Endodermal cell (in vitro differentiated cells): ENCODE results near the gene ATP5ME. TPM values are rescaled to one million over a fixed set of nuclear protein-coding genes. Genes with fewer than 3 reads are reported as not detected.
"Not testable (repeated sequence)": the region's sequence is repeated elsewhere in the genome, so short reads cannot be mapped to it uniquely, and the experiment has no call there.

Source experiments
- DNase-seq: peaks from one replicate; pipeline ENCODE4 v3.0.0-alpha.2; 2017
- H3K27ac ChIP-seq: 2 replicates; pipeline ENCODE4 v1.5.1; 2013; ENCODE audit warnings: mild to moderate bottlenecking, low read depth, low read length, moderate library complexity
- H3K27me3 ChIP-seq: 2 replicates; pipeline ENCODE4 v1.6.1; 2013; ENCODE audit warnings: mild to moderate bottlenecking, low read length, moderate library complexity; ENCODE audit not compliant: insufficient read depth, control insufficient read depth, poor library complexity, severe bottlenecking
- H3K36me3 ChIP-seq: 2 replicates; pipeline ENCODE4 v1.7.0; 2013; ENCODE audit warnings: mild to moderate bottlenecking, low read length, moderate library complexity; ENCODE audit not compliant: control insufficient read depth, insufficient read depth
- H3K4me1 ChIP-seq: one replicate; pipeline ENCODE4 v1.7.0; 2013; ENCODE audit warnings: low read length; ENCODE audit not compliant: control insufficient read depth, insufficient read depth
- H3K4me3 ChIP-seq: 2 replicates; pipeline ENCODE4 v1.5.1; 2013; ENCODE audit warnings: mild to moderate bottlenecking, low read length, moderate library complexity
- H3K9ac ChIP-seq: 2 replicates; pipeline ENCODE4 v1.6.1; 2013; ENCODE audit warnings: mild to moderate bottlenecking, low read length, moderate library complexity; ENCODE audit not compliant: poor library complexity, severe bottlenecking; ENCODE audit errors: extremely low read depth
- H3K9me3 ChIP-seq: 2 replicates; pipeline ENCODE4 v1.6.1; 2013; ENCODE audit warnings: mild to moderate bottlenecking, low read length, moderate library complexity; ENCODE audit not compliant: control insufficient read depth
- H3K27ac Mint-ChIP-seq: 2 replicates; pipeline ENCODE4 v1.8.0; 2020; ENCODE audit warnings: mixed read lengths
- H3K27me3 Mint-ChIP-seq: 2 replicates; pipeline ENCODE4 v1.8.0; 2021; ENCODE audit warnings: mild to moderate bottlenecking, mixed read lengths; ENCODE audit not compliant: insufficient read depth
- H3K36me3 Mint-ChIP-seq: 2 replicates; pipeline ENCODE4 v1.8.0; 2020; ENCODE audit warnings: low read depth, mixed read lengths
- H3K4me1 Mint-ChIP-seq: 2 replicates; pipeline ENCODE4 v1.8.0; 2020; ENCODE audit warnings: mixed read lengths
- H3K4me3 Mint-ChIP-seq: 2 replicates; pipeline ENCODE4 v1.8.0; 2020; ENCODE audit warnings: mild to moderate bottlenecking, moderate library complexity, mixed read lengths
- H3K9me3 Mint-ChIP-seq: 2 replicates; pipeline ENCODE4 v1.8.0; 2020; ENCODE audit warnings: mild to moderate bottlenecking, mixed read lengths
- WGBS, 2 experiments: methylation state at CpG; one replicate each; pipeline versions ENCODE4 v1.1.5 to v1.1.7; 2013; ENCODE audit warnings: missing lambda C conversion rate in 2 of 2, mixed read lengths in 1 of 2; ENCODE audit not compliant: insufficient coverage in 1 of 2, insufficient read length in 1 of 2; 5-methylcytosine and 5-hydroxymethylcytosine counted together
- total RNA-seq, 2 donors: library from RNA; stranded (reverse); fragmentation: NEBNext Ultra II Directional in 1 of 2; extraction: Animal tissue kit (Norgen Biotek cat#: 25700) in 1 of 2; gene quantifications; 2 replicates in 1 of 2; 3 replicates in 1 of 2; pipeline ENCODE4 v1.2.1, GENCODE V29; 2021
- TF ChIP-seq, protein P1 (sequence below): fragments of 200-600 bp; sonication (generic); conservative IDR thresholded peaks from 2 replicates; pipeline ENCODE4 v1.5.0; 2021; ENCODE audit warnings: antibody characterized with exemption, mild to moderate bottlenecking

The ATP5ME gene
- total RNA-seq, 2 donors from 2014 or later = 407 to 456 TPM

DNA sequence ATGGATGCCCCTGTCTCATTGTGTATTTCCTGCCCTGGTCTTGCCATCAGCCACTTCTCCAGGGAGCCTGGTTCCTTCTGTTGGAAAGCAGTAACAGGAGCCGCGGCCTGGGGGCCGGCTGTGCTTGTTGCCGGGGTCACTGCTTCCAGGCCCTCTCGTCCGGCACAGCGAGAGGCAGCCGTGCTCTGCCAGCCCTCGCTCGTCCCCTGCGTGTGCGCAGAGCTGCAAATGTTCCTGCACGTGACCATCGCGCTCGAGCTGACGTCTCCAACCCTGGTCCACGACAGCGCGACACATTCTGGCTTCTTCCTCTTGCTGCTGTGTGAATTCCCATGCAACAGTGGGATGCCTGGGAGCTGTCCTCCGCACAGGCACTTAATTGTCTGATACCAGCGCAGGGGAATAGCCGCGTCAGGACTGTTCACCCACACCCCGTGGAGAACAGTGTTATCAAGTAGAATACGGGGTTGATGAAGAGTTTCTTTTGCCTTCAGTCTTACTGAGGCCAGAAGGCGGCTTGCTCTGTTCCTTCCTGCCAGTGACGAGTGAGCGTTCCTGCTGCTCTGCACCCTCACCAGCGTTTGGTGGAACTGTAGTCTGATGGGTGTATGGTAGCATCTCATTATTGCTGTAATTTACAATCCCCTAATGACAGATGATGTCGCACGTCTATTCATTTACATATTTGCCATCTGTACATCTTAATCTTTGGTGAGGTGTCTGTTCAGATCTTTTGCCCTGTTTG, 36.4 kb downstream of the ATP5ME start:
- no peak overlapping the region for H3K4me3 Mint-ChIP-seq
- Histone ChIP-seq H3K27me3 (no peaks in the 10 kb centered on the region), H3K4me1 (no peaks in the 10 kb centered on the region), H3K36me3 (no peaks in the 10 kb centered on the region), H3K9ac (no peak overlapping the region), H3K4me3 (no peak overlapping the region), H3K27ac (peak overlapping the region; percentile 57), H3K9me3 (no peaks in the 10 kb centered on the region)
- H3K36me3 Mint-ChIP-seq = no peaks in the 10 kb centered on the region
- no peaks in the 10 kb centered on the region for H3K4me1 Mint-ChIP-seq
- TF ChIP-seq, protein P1, sequence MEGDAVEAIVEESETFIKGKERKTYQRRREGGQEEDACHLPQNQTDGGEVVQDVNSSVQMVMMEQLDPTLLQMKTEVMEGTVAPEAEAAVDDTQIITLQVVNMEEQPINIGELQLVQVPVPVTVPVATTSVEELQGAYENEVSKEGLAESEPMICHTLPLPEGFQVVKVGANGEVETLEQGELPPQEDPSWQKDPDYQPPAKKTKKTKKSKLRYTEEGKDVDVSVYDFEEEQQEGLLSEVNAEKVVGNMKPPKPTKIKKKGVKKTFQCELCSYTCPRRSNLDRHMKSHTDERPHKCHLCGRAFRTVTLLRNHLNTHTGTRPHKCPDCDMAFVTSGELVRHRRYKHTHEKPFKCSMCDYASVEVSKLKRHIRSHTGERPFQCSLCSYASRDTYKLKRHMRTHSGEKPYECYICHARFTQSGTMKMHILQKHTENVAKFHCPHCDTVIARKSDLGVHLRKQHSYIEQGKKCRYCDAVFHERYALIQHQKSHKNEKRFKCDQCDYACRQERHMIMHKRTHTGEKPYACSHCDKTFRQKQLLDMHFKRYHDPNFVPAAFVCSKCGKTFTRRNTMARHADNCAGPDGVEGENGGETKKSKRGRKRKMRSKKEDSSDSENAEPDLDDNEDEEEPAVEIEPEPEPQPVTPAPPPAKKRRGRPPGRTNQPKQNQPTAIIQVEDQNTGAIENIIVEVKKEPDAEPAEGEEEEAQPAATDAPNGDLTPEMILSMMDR = no peak
- WGBS, 2 experiments = 92 to 93% methylated on average over 25 to 32 of the region's 32 CpGs
- H3K27me3 Mint-ChIP-seq = no peaks in the 10 kb centered on the region
- H3K9me3 Mint-ChIP-seq = peaks cover 13% of the 10 kb centered on the region
- H3K27ac Mint-ChIP-seq = no peak overlapping the region
- DNase-seq = peak; percentile 39

DNA sequence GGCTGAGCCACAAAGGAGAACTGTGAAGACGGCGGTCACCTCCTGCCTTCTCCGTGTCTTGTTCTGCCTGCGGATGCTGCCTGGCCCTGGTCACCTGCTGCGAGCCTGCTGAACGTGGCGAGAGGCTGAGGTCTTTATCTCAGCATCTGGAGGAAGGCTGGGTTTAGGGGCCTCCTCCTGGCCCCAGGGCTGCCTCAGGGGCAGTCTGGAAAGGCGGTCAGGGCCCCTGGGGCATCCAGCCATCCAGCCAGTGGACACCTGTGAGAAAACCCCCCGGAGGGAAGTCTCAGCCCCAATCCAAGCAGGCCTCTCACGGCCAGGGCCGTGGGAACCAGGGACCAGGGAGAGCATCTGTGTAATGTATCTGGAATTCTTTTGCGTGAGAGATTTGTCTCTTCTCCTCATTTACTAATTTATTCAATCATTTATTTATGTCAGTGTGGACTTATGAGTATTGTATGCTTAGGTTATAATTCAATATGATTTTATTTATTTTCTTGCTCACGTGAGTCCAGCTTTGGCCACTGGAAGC, 37.4 kb downstream of the ATP5ME start:
- Mint-ChIP-seq H3K4me1 (no peaks in the 10 kb centered on the region), H3K27me3 (no peaks in the 10 kb centered on the region), H3K4me3 (no peak overlapping the region), H3K27ac (no peak overlapping the region), H3K36me3 (no peaks in the 10 kb centered on the region), H3K9me3 (peaks cover 19% of the 10 kb centered on the region)
- H3K4me3 ChIP-seq = no peak overlapping the region
- DNase-seq = peak; percentile 40
- WGBS, 2 experiments = 88 to 90% methylated on average over 7 to 11 of the region's 13 CpGs
- no peaks in the 10 kb centered on the region for H3K9me3 ChIP-seq
- no peaks in the 10 kb centered on the region for H3K36me3 ChIP-seq
- no peak overlapping the region for H3K9ac ChIP-seq
- no peaks in the 10 kb centered on the region for H3K4me1 ChIP-seq
- H3K27ac ChIP-seq = no peak overlapping the region
- no peaks in the 10 kb centered on the region for H3K27me3 ChIP-seq
- TF ChIP-seq, protein P1 = no peak

- H3K27ac Mint-ChIP-seq = no peak overlapping the region
- H3K4me1 Mint-ChIP-seq = no peaks in the 10 kb centered on the region
- no peaks in the 10 kb centered on the region for H3K27me3 Mint-ChIP-seq
- H3K27ac ChIP-seq = no peak overlapping the region
- H3K4me1 ChIP-seq = no peaks in the 10 kb centered on the region
- 90% methylated on average over 12 to 22 of the region's 22 CpGs for WGBS, 2 experiments
- TF ChIP-seq, protein P1 = no peak
- no peak overlapping the region for H3K9ac ChIP-seq
- H3K27me3 ChIP-seq = no peaks in the 10 kb centered on the region
- no peaks in the 10 kb centered on the region for H3K36me3 ChIP-seq
- no peaks in the 10 kb centered on the region for H3K36me3 Mint-ChIP-seq
- no peak overlapping the region for H3K4me3 Mint-ChIP-seq
- H3K4me3 ChIP-seq = no peak overlapping the region
- H3K9me3 Mint-ChIP-seq = peaks cover 18% of the 10 kb centered on the region
- peak; percentile 30 for DNase-seq
- no peaks in the 10 kb centered on the region for H3K9me3 ChIP-seq
Observed at GRCh38 chr4:635851-636627, 38.0 kb downstream of the ATP5ME start.

GRCh38 chr4:635066-635835, 38.8 kb downstream of the ATP5ME start:
- not testable (repeated sequence) for H3K27me3 Mint-ChIP-seq, H3K36me3 ChIP-seq, H3K27ac Mint-ChIP-seq, H3K27me3 ChIP-seq, H3K36me3 Mint-ChIP-seq, H3K4me3 Mint-ChIP-seq, H3K27ac ChIP-seq, H3K4me1 Mint-ChIP-seq, H3K4me3 ChIP-seq, H3K9me3 ChIP-seq, H3K9ac ChIP-seq, H3K4me1 ChIP-seq
- 92 to 94% methylated on average over 29 to 46 of the region's 46 CpGs for WGBS, 2 experiments
- H3K9me3 Mint-ChIP-seq = peaks cover 17% of the 10 kb centered on the region
- DNase-seq = peak; percentile 29
